Stimulated activated naive B cell treated with anti-CD40 and anti-IgM and Interleukin-4, amounts not matched to agents 10 μg/mL and 1 μg/mL and 100 μg/mL, for 72 hours (primary cell): Measurements from ENCODE around the gene CPEB4.
A peak's percentile ranks its signal among the peaks of the same experiment; 100 is the strongest.

Source experiments
- ATAC-seq, 2 donors: fragments of 150-1000 bp; cut with Tn5 transposase; replicated peaks; 2 replicates each; pipeline ENCODE4 v1.10.0; 2021; ENCODE audit warnings: moderate library complexity in 1 of 2
- DNase-seq: peaks from one replicate; pipeline ENCODE4 v3.0.0; 2021
- H3K27ac Mint-ChIP-seq: one replicate; pipeline ENCODE4 v1.8.0; 2022; ENCODE audit warnings: mild to moderate bottlenecking, mixed read lengths
- H3K27me3 Mint-ChIP-seq, 2 donors: one replicate each; pipeline ENCODE4 v1.8.0; 2022; ENCODE audit warnings: mixed read lengths in 2 of 2
- H3K36me3 Mint-ChIP-seq, 2 donors: one replicate each; pipeline ENCODE4 v1.8.0; 2022; ENCODE audit warnings: mixed read lengths in 2 of 2, mild to moderate bottlenecking in 1 of 2
- H3K4me1 Mint-ChIP-seq, 2 donors: one replicate each; pipeline ENCODE4 v1.8.0; 2022; ENCODE audit warnings: mixed read lengths in 2 of 2, mild to moderate bottlenecking in 1 of 2
- H3K4me3 Mint-ChIP-seq, 2 donors: one replicate each; pipeline ENCODE4 v1.8.0; 2022; ENCODE audit warnings: mild to moderate bottlenecking in 2 of 2, mixed read lengths in 2 of 2, moderate library complexity in 1 of 2
- H3K9me3 Mint-ChIP-seq, 2 donors: one replicate each; pipeline ENCODE4 v1.8.0; 2022; ENCODE audit warnings: mixed read lengths in 2 of 2, mild to moderate bottlenecking in 1 of 2

The CPEB4 gene

GRCh38 chr5:173970878-173971650 is 82.9 kb downstream of the CPEB4 start:
- Mint-ChIP-seq H3K27ac (peak overlapping the region; percentile 38), H3K36me3 (no peaks in the 10 kb centered on the region), H3K27me3 (peaks cover 29 to 34% of the 10 kb centered on the region in 2 donors), H3K4me3 (no peak overlapping the region), H3K4me1 (peaks cover 3 to 13% of the 10 kb centered on the region in 2 donors), H3K9me3 (no peaks in the 10 kb centered on the region)
- ATAC-seq (no peak), DNase-seq (no peak)

GRCh38 chr5:173971681-173972345 is 83.7 kb downstream of the CPEB4 start:
- peaks cover 33 to 42% of the 10 kb centered on the region in 2 donors for H3K27me3 Mint-ChIP-seq
- no peaks in the 10 kb centered on the region for H3K9me3 Mint-ChIP-seq
- no peak for ATAC-seq
- H3K36me3 Mint-ChIP-seq: no peaks in the 10 kb centered on the region
- no peak overlapping the region for H3K4me3 Mint-ChIP-seq
- H3K27ac Mint-ChIP-seq: no peak overlapping the region
- DNase-seq: no peak
- peaks cover 3 to 13% of the 10 kb centered on the region in 2 donors for H3K4me1 Mint-ChIP-seq

GRCh38 chr5:173972607-173972924 is 84.4 kb downstream of the CPEB4 start:
- H3K4me1 Mint-ChIP-seq: peaks cover 3 to 13% of the 10 kb centered on the region in 2 donors
- H3K9me3 Mint-ChIP-seq: no peaks in the 10 kb centered on the region
- ATAC-seq (no peak), DNase-seq (no peak)
- peak overlapping the region; percentile 83 to 90 for H3K4me3 Mint-ChIP-seq
- no peaks in the 10 kb centered on the region for H3K36me3 Mint-ChIP-seq
- H3K27ac Mint-ChIP-seq: no peak overlapping the region
- H3K27me3 Mint-ChIP-seq: peaks cover 37 to 49% of the 10 kb centered on the region in 2 donors

GRCh38 chr5:173972925-173973615 is 84.9 kb downstream of the CPEB4 start:
- H3K27ac Mint-ChIP-seq: peak overlapping the region; percentile 87
- H3K4me3 Mint-ChIP-seq: peak overlapping the region; percentile 83 to 90
- H3K9me3 Mint-ChIP-seq: no peaks in the 10 kb centered on the region
- H3K4me1 Mint-ChIP-seq: peaks cover 3 to 13% of the 10 kb centered on the region in 2 donors
- no peaks in the 10 kb centered on the region for H3K36me3 Mint-ChIP-seq
- peaks cover 41 to 53% of the 10 kb centered on the region in 2 donors for H3K27me3 Mint-ChIP-seq
- ATAC-seq (peak; percentile 83), DNase-seq (peak; percentile 59)

- peak overlapping the region; percentile 83 to 90 for H3K4me3 Mint-ChIP-seq
- ATAC-seq (peak; percentile 32 to 40), DNase-seq (no peak)
- H3K27me3 Mint-ChIP-seq: peaks cover 45 to 57% of the 10 kb centered on the region in 2 donors
- no peaks in the 10 kb centered on the region for H3K9me3 Mint-ChIP-seq
- H3K4me1 Mint-ChIP-seq: peaks cover 3 to 13% of the 10 kb centered on the region in 2 donors
- no peaks in the 10 kb centered on the region for H3K36me3 Mint-ChIP-seq
- H3K27ac Mint-ChIP-seq: no peak overlapping the region
Observed at GRCh38 chr5:173973616-173973969, 85.4 kb downstream of the CPEB4 start.

GRCh38 chr5:173974688-173975239 is 86.6 kb downstream of the CPEB4 start:
- DNase-seq: no peak
- no peak for ATAC-seq
- Mint-ChIP-seq H3K27ac (no peak overlapping the region), H3K9me3 (no peaks in the 10 kb centered on the region), H3K36me3 (no peaks in the 10 kb centered on the region), H3K4me3 (no peak overlapping the region), H3K27me3 (peaks cover 49 to 62% of the 10 kb centered on the region in 2 donors), H3K4me1 (peaks cover 3 to 13% of the 10 kb centered on the region in 2 donors)

- peaks cover 11 to 12% of the 10 kb centered on the region in 2 donors for H3K9me3 Mint-ChIP-seq
- H3K27me3 Mint-ChIP-seq: peaks cover 67 to 78% of the 10 kb centered on the region in 2 donors
- no peak overlapping the region for H3K27ac Mint-ChIP-seq
- H3K36me3 Mint-ChIP-seq: peaks cover 0 to 2% of the 10 kb centered on the region in 2 donors
- no peaks in the 10 kb centered on the region for H3K4me1 Mint-ChIP-seq
- ATAC-seq: no peak
- no peak overlapping the region for H3K4me3 Mint-ChIP-seq
- no peak for DNase-seq
Observed at GRCh38 chr5:173981185-173981761, 93.1 kb downstream of the CPEB4 start.

GRCh38 chr5:173984218-173984617 is 96.1 kb downstream of the CPEB4 start:
- no peak for ATAC-seq
- peaks cover 0 to 2% of the 10 kb centered on the region in 2 donors for H3K36me3 Mint-ChIP-seq
- H3K9me3 Mint-ChIP-seq: peaks cover 12% of the 10 kb centered on the region in 2 donors
- no peak overlapping the region for H3K4me3 Mint-ChIP-seq
- no peak overlapping the region for H3K27ac Mint-ChIP-seq
- peaks cover 51 to 54% of the 10 kb centered on the region in 2 donors for H3K27me3 Mint-ChIP-seq
- H3K4me1 Mint-ChIP-seq: no peaks in the 10 kb centered on the region
- DNase-seq: no peak

- no peaks in the 10 kb centered on the region for H3K4me1 Mint-ChIP-seq
- no peak for DNase-seq
- H3K9me3 Mint-ChIP-seq: peaks cover 5 to 11% of the 10 kb centered on the region in 2 donors
- peaks cover 16 to 21% of the 10 kb centered on the region in 2 donors for H3K27me3 Mint-ChIP-seq
- H3K4me3 Mint-ChIP-seq: no peak within 1 kb of the TSS
- H3K27ac Mint-ChIP-seq: no peak within 1 kb of the TSS
- no peak for ATAC-seq
- no peaks in the 10 kb centered on the region for H3K36me3 Mint-ChIP-seq
Observed at GRCh38 chr5:173988554-173989431, 100.6 kb downstream of the CPEB4 start, which contains the start of gene C5orf47. Gene C5orf47 (plus strand): TSS chr5:173989170. CDS start chr5:173989264, 94 bp downstream.

GRCh38 chr5:173989432-173990082 is 101.4 kb downstream of the CPEB4 start:
- peaks cover 5 to 8% of the 10 kb centered on the region in 2 donors for H3K9me3 Mint-ChIP-seq
- DNase-seq (no peak), ATAC-seq (no peak)
- no peak overlapping the region for H3K27ac Mint-ChIP-seq
- H3K4me1 Mint-ChIP-seq: no peaks in the 10 kb centered on the region
- no peaks in the 10 kb centered on the region for H3K36me3 Mint-ChIP-seq
- H3K4me3 Mint-ChIP-seq: no peak overlapping the region
- H3K27me3 Mint-ChIP-seq: peaks cover 16 to 20% of the 10 kb centered on the region in 2 donors

- Mint-ChIP-seq H3K9me3 (no peaks in the 10 kb centered on the region), H3K4me1 (no peaks in the 10 kb centered on the region), H3K27me3 (peaks cover 29 to 37% of the 10 kb centered on the region in 2 donors), H3K36me3 (no peaks in the 10 kb centered on the region), H3K4me3 (no peak overlapping the region), H3K27ac (no peak overlapping the region)
- no peak for ATAC-seq
- no peak for DNase-seq
Observed at GRCh38 chr5:173997331-173997730, 109.2 kb downstream of the CPEB4 start.

- H3K9me3 Mint-ChIP-seq: no peaks in the 10 kb centered on the region
- no peak for ATAC-seq
- H3K36me3 Mint-ChIP-seq: no peaks in the 10 kb centered on the region
- H3K27me3 Mint-ChIP-seq: peaks cover 35 to 42% of the 10 kb centered on the region in 2 donors
- H3K4me1 Mint-ChIP-seq: no peaks in the 10 kb centered on the region
- H3K4me3 Mint-ChIP-seq: no peak overlapping the region
- no peak for DNase-seq
- no peak overlapping the region for H3K27ac Mint-ChIP-seq
Observed at GRCh38 chr5:173998531-173998930, 110.4 kb downstream of the CPEB4 start.

GRCh38 chr5:174000076-174000475 is 111.9 kb downstream of the CPEB4 start:
- H3K4me1 Mint-ChIP-seq: no peaks in the 10 kb centered on the region
- H3K9me3 Mint-ChIP-seq: no peaks in the 10 kb centered on the region
- ATAC-seq (no peak), DNase-seq (no peak)
- no peak overlapping the region for H3K27ac Mint-ChIP-seq
- peaks cover 30 to 39% of the 10 kb centered on the region in 2 donors for H3K27me3 Mint-ChIP-seq
- no peaks in the 10 kb centered on the region for H3K36me3 Mint-ChIP-seq
- no peak overlapping the region for H3K4me3 Mint-ChIP-seq
